Caco-2 (cell line): ENCODE results near the gene MSGN1. TPM values are rescaled to one million over a fixed set of nuclear protein-coding genes. Genes with fewer than 3 reads are reported as not detected.

Experiments
- BruUV-seq: library from RNA; stranded (reverse); fragments of 400-500 nt; replicated peaks from 2 replicates; lab custom pipeline; 2021; lab: Mats Ljungman, UMichigan
- CTCF ChIA-PET: fragments of 300-600 bp; sonication (Branson Sonifier 250); formaldehyde crosslinking; loops from one replicate; lab custom pipeline; 2022; ENCODE audit warnings: antibody characterized with exemption; lab: Charles Lee
- POLR2A ChIA-PET: fragments of 300-600 bp; sonication (Branson Sonifier 250); formaldehyde crosslinking; loops from one replicate; lab custom pipeline; 2022; ENCODE audit warnings: antibody characterized with exemption; lab: Charles Lee
- DNase-seq, 2 experiments: peaks; one replicate each; pipeline versions ENCODE4 v3.0.0 to v3.0.0-alpha.2; 2020 to 2022
- H3K27me3 ChIP-seq: replicated peaks from 2 replicates; pipeline ENCODE4 v1.6.0; 2011; ENCODE audit warnings: low read length; ENCODE audit not compliant: control insufficient read depth, insufficient read depth
- H3K36me3 ChIP-seq: 2 replicates; pipeline ENCODE4 v1.5.1; 2011; ENCODE audit warnings: low read length; ENCODE audit not compliant: control insufficient read depth, insufficient read depth
- H3K4me1 ChIP-seq: fragments of 250-450 bp; sonication (Bioruptor Pico); 2 replicates; pipeline ENCODE4 v1.5.1; 2020; ENCODE audit warnings: mild to moderate bottlenecking
- H3K4me3 ChIP-seq: 2 replicates; pipeline ENCODE4 v1.5.1; 2011; ENCODE audit warnings: low read depth, mild to moderate bottlenecking, control low read depth, low read length
- H3K9me3 ChIP-seq: fragments of 250-450 bp; sonication (Bioruptor Pico); 2 replicates; pipeline ENCODE4 v1.5.1; 2020; ENCODE audit warnings: mild to moderate bottlenecking, moderate library complexity
- H3K27ac Mint-ChIP-seq: one replicate; pipeline ENCODE4 v1.8.0; 2022; ENCODE audit warnings: mixed read lengths; ENCODE audit not compliant: unreplicated experiment
- H3K27me3 Mint-ChIP-seq: one replicate; pipeline ENCODE4 v1.8.0; 2022; ENCODE audit warnings: mixed read lengths; ENCODE audit not compliant: insufficient read depth, unreplicated experiment
- H3K36me3 Mint-ChIP-seq: one replicate; pipeline ENCODE4 v1.8.0; 2022; ENCODE audit warnings: mild to moderate bottlenecking, mixed read lengths; ENCODE audit not compliant: insufficient read depth, unreplicated experiment
- H3K4me1 Mint-ChIP-seq: one replicate; pipeline ENCODE4 v1.8.0; 2022; ENCODE audit warnings: low read depth, mixed read lengths; ENCODE audit not compliant: unreplicated experiment
- H3K4me3 Mint-ChIP-seq: one replicate; pipeline ENCODE4 v1.8.0; 2022; ENCODE audit warnings: mild to moderate bottlenecking, moderate library complexity, mixed read lengths; ENCODE audit not compliant: unreplicated experiment
- H3K9me3 Mint-ChIP-seq: one replicate; pipeline ENCODE4 v1.8.0; 2022; ENCODE audit warnings: mixed read lengths; ENCODE audit not compliant: unreplicated experiment
- CTCF ChIP-seq, 2 experiments: fragments of 200-600 bp in 1 of 2; IDR thresholded peaks; 1 replicate in 1 of 2; 2 replicates in 1 of 2; pipeline versions ENCODE4 v1.5.1 to v1.8.0; 2011 to 2022; ENCODE audit warnings: antibody characterized with exemption in 1 of 2, control low read depth in 1 of 2, inconsistent platforms in 1 of 2, low read depth in 1 of 2, low read length in 1 of 2, mild to moderate bottlenecking in 1 of 2, moderate library complexity in 1 of 2; ENCODE audit not compliant: insufficient read depth in 1 of 2, severe bottlenecking in 1 of 2, unreplicated experiment in 1 of 2
- intact Hi-C: fragments of 100-400 bp; cut with micrococcal nuclease; formaldehyde crosslinking; loops from one replicate; pipeline ENCODE4 v1.10.0; 2022; ENCODE audit not compliant: unreplicated experiment
- total RNA-seq: library from RNA; stranded (reverse); gene quantifications from 2 replicates; pipeline ENCODE4 v1.2.3, GENCODE V29; 2022

MSGN1 gene
- total RNA-seq, 1 experiment from 2014 or later: not detected

DNA sequence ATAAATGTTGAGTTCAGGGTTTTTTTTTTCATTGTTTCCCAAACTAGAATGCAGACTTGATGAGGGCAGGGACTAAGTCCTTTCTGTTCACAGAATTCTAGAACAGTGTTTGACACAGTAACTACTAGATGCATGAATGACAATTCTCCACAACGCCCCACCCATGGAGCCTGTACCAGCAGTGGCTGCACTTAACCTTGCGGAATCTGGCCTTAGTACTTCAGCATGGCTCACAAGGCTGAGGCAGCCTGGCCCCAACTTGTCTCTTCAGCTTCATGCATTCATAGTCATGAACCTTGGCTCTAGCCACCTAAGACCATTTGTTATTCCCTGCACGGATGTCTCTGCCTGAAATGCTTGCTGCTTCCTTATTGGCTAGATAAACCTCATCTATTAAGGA, 29.5 kb upstream of the MSGN1 start:
- Histone ChIP-seq H3K27me3 (no peaks in the 10 kb centered on the region), H3K4me1 (no peaks in the 10 kb centered on the region), H3K4me3 (no peak overlapping the region), H3K36me3 (no peaks in the 10 kb centered on the region), H3K9me3 (no peaks in the 10 kb centered on the region)
- intact Hi-C loops: no loop called here
- no peak for DNase-seq
- no TSS peak for BruUV-seq
- POLR2A ChIA-PET: no interaction called here
- Mint-ChIP-seq H3K9me3 (no peaks in the 10 kb centered on the region), H3K36me3 (peaks cover 12% of the 10 kb centered on the region), H3K27ac (no peak overlapping the region), H3K27me3 (no peaks in the 10 kb centered on the region), H3K4me1 (no peaks in the 10 kb centered on the region), H3K4me3 (no peak overlapping the region)
- no peak for TF ChIP-seq CTCF (IDR thresholded peaks at IDR 0.05; ENCODE audit: insufficient read depth in 1 of 2, low read depth in 1 of 2, low read length in 1 of 2, severe bottlenecking in 1 of 2, unreplicated experiment in 1 of 2)
- CTCF ChIA-PET: no interaction called here

GRCh38 chr2:17788773-17789172, 27.5 kb upstream of the MSGN1 start:
- no peak overlapping the region for H3K4me3 ChIP-seq
- DNase-seq: no peak
- BruUV-seq: no TSS peak
- Mint-ChIP-seq H3K4me3 (no peak overlapping the region), H3K9me3 (no peaks in the 10 kb centered on the region), H3K27me3 (no peaks in the 10 kb centered on the region), H3K27ac (no peak overlapping the region), H3K36me3 (peaks cover 4% of the 10 kb centered on the region), H3K4me1 (no peaks in the 10 kb centered on the region)
- TF ChIP-seq CTCF (IDR thresholded peaks at IDR 0.05; ENCODE audit: insufficient read depth in 1 of 2, low read depth in 1 of 2, low read length in 1 of 2, severe bottlenecking in 1 of 2, unreplicated experiment in 1 of 2): no peak
- CTCF ChIA-PET: no interaction called here
- intact Hi-C loops: no loop called here
- H3K9me3 ChIP-seq: no peaks in the 10 kb centered on the region
- no peaks in the 10 kb centered on the region for H3K36me3 ChIP-seq
- no peaks in the 10 kb centered on the region for H3K27me3 ChIP-seq
- H3K4me1 ChIP-seq: no peaks in the 10 kb centered on the region
- POLR2A ChIA-PET: no interaction called here

DNA sequence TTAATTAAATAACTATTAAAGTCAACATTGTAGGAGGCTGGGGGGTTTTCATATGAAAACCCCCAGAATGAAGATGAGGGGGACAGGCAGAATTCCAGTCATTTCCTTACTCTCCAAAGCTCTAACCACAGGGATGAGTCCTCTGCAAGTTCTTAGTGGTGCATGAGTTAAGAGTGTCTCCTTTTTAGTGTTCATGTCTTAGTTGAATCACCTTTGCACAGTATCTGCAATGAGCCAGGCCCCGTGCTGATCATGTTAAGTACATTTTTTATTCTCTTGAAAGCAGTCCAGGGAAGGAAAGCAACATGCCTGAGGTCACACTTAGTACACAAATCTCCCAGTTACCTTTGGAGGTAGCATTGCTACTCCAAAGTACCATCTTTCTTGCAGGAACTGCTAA, 25.7 kb upstream of the MSGN1 start:
- DNase-seq: no peak
- peaks cover 3% of the 10 kb centered on the region for H3K27me3 Mint-ChIP-seq
- ChIA-PET CTCF (no interaction called here), POLR2A (no interaction called here)
- no peaks in the 10 kb centered on the region for H3K27me3 ChIP-seq
- H3K36me3 ChIP-seq: no peaks in the 10 kb centered on the region
- H3K36me3 Mint-ChIP-seq: peaks cover 4% of the 10 kb centered on the region
- no peaks in the 10 kb centered on the region for H3K4me1 ChIP-seq
- no peaks in the 10 kb centered on the region for H3K9me3 ChIP-seq
- intact Hi-C loops: no loop called here
- no peak overlapping the region for H3K27ac Mint-ChIP-seq
- BruUV-seq: no TSS peak
- no peaks in the 10 kb centered on the region for H3K9me3 Mint-ChIP-seq
- H3K4me3 Mint-ChIP-seq: no peak overlapping the region
- TF ChIP-seq CTCF (IDR thresholded peaks at IDR 0.05; ENCODE audit: insufficient read depth in 1 of 2, low read depth in 1 of 2, low read length in 1 of 2, severe bottlenecking in 1 of 2, unreplicated experiment in 1 of 2): no peak
- no peaks in the 10 kb centered on the region for H3K4me1 Mint-ChIP-seq
- H3K4me3 ChIP-seq: no peak overlapping the region
